H1 (cell line): ENCODE results near the gene TSPAN32. TPM values are rescaled to one million over a fixed set of nuclear protein-coding genes. Genes with fewer than 3 reads are reported as not detected.
"Not testable (repeated sequence)": the region's sequence is repeated elsewhere in the genome, so short reads cannot be mapped to it uniquely, and the experiment has no call there.

ENCODE experiments used
- CTCF ChIA-PET: fragments of 300-600 bp; sonication (Branson Sonifier 250); formaldehyde crosslinking; loops from one replicate; lab custom pipeline; 2021; ENCODE audit not compliant: partially characterized antibody; lab: Charles Lee
- POLR2A ChIA-PET: fragments of 300-600 bp; sonication (Branson Sonifier 250); formaldehyde crosslinking; loops from one replicate; lab custom pipeline; 2021; ENCODE audit warnings: inconsistent platforms; ENCODE audit not compliant: partially characterized antibody; lab: Charles Lee
- DNase-seq, 2 experiments: peaks; one replicate each; pipeline versions ENCODE4 v3.0.0 to v3.0.0-alpha.2; 2010 to 2022; ENCODE audit warnings: low spot score in 2 of 2, low read depth in 1 of 2, mixed read lengths in 1 of 2
- FAIRE-seq: peaks from 2 replicates; lab custom pipeline; 2011; peaks lifted over from hg19 to GRCh38; lab: Jason Lieb, UNC
- H2AFZ ChIP-seq: 2 replicates; pipeline ENCODE4 v1.8.1; 2012; ENCODE audit warnings: low read length, inconsistent platforms
- H2AK5ac ChIP-seq: 2 replicates; pipeline ENCODE4 v1.6.1; 2013; ENCODE audit warnings: low read depth, low read length
- H2BK120ac ChIP-seq: replicated peaks from 2 replicates; pipeline ENCODE3; 2013; ENCODE audit warnings: low read depth, low read length, inconsistent platforms
- H2BK12ac ChIP-seq: 2 replicates; pipeline ENCODE4 v1.6.1; 2013; ENCODE audit warnings: low read depth, low read length
- H2BK15ac ChIP-seq: 2 replicates; pipeline ENCODE4 v1.6.1; 2013; ENCODE audit warnings: low read length
- H2BK20ac ChIP-seq: 2 replicates; pipeline ENCODE4 v1.6.1; 2013; ENCODE audit warnings: low read length
- H2BK5ac ChIP-seq: 2 replicates; pipeline ENCODE4 v1.6.1; 2013; ENCODE audit warnings: low read depth, low read length
- H3K14ac ChIP-seq: 2 replicates; pipeline ENCODE4 v1.6.1; 2013; ENCODE audit warnings: inconsistent platforms; ENCODE audit not compliant: insufficient read length
- H3K18ac ChIP-seq: 2 replicates; pipeline ENCODE4 v1.6.1; 2013; ENCODE audit warnings: low read length; ENCODE audit errors: extremely low read depth
- H3K23ac ChIP-seq: 2 replicates; pipeline ENCODE4 v1.6.1; 2013; ENCODE audit warnings: inconsistent platforms; ENCODE audit not compliant: insufficient read length
- H3K23me2 ChIP-seq: 2 replicates; pipeline ENCODE4 v1.6.1; 2013; ENCODE audit warnings: low read depth, low read length
- H3K27ac ChIP-seq: 2 replicates; pipeline ENCODE4 v1.6.1; 2011; ENCODE audit warnings: low read depth, low read length, inconsistent platforms
- H3K27me3 ChIP-seq, 4 experiments: replicated peaks in 1 of 4; 1 replicate in 1 of 4; 2 replicates in 3 of 4; pipeline versions ENCODE4 v1.6.1 to v1.8.1; 2011 to 2013; ENCODE audit warnings: low read length in 3 of 4, mild to moderate bottlenecking in 3 of 4, inconsistent platforms in 2 of 4, mixed read lengths in 2 of 4, moderate library complexity in 1 of 4; ENCODE audit not compliant: control insufficient read depth in 3 of 4, insufficient read depth in 3 of 4; ENCODE audit errors: extremely low read depth in 1 of 4
- H3K36me3 ChIP-seq, 4 experiments: 2 replicates each; pipeline versions ENCODE4 v1.6.1 to v1.8.1; 2011 to 2013; ENCODE audit warnings: mild to moderate bottlenecking in 4 of 4, low read length in 3 of 4, moderate library complexity in 2 of 4, control low read depth in 1 of 4, inconsistent platforms in 1 of 4; ENCODE audit not compliant: insufficient read depth in 4 of 4, control insufficient read depth in 2 of 4
- H3K4ac ChIP-seq: replicated peaks from 2 replicates; pipeline ENCODE3; 2013; ENCODE audit warnings: low read length, low read depth, mixed read lengths, inconsistent platforms; ENCODE audit not compliant: insufficient read length
- H3K4me1 ChIP-seq, 4 experiments: replicated peaks in 1 of 4; 1 replicate in 1 of 4; 2 replicates in 3 of 4; pipeline versions ENCODE4 v1.6.1 to v1.8.1; 2011 to 2013; ENCODE audit warnings: low read length in 3 of 4, inconsistent platforms in 2 of 4, mixed read lengths in 1 of 4; ENCODE audit not compliant: insufficient read depth in 4 of 4, control insufficient read depth in 3 of 4
- H3K4me2 ChIP-seq, 2 experiments: 2 replicates each; pipeline versions ENCODE4 v1.6.1 to v1.8.1; 2011 to 2013; ENCODE audit warnings: low read depth in 2 of 2, low read length in 2 of 2, control low read depth in 1 of 2, inconsistent platforms in 1 of 2, mild to moderate bottlenecking in 1 of 2; ENCODE audit not compliant: insufficient read depth in 1 of 2
- H3K4me3 ChIP-seq, 4 experiments: fragments of 200-600, 300-600 bp in 1 of 4; sonication (generic), shearing (Covaris generic), sonication (Bioruptor Twin) in 1 of 4; 2 replicates each; pipeline versions ENCODE4 v1.5.1 to v1.8.1; 2011 to 2016; ENCODE audit warnings: low read length in 4 of 4, low read depth in 3 of 4, control low read depth in 2 of 4, inconsistent platforms in 2 of 4, mild to moderate bottlenecking in 2 of 4, mixed read lengths in 1 of 4, moderate library complexity in 1 of 4; ENCODE audit not compliant: insufficient read depth in 2 of 4; ENCODE audit errors: extremely low read depth in 1 of 4
- H3K56ac ChIP-seq: replicated peaks from 2 replicates; pipeline ENCODE3; 2013; ENCODE audit warnings: low read depth, mild to moderate bottlenecking, mixed read lengths, low read length, inconsistent platforms; ENCODE audit not compliant: insufficient read length
- H3K79me1 ChIP-seq: 2 replicates; pipeline ENCODE4 v1.6.1; 2013; ENCODE audit warnings: low read depth, low read length, control low read depth
- H3K79me2 ChIP-seq, 2 experiments: 2 replicates each; pipeline versions ENCODE4 v1.6.1 to v1.8.1; 2012 to 2013; ENCODE audit warnings: low read length in 2 of 2, mild to moderate bottlenecking in 2 of 2, inconsistent platforms in 1 of 2; ENCODE audit not compliant: insufficient read depth in 2 of 2, control insufficient read depth in 1 of 2
- H3K9ac ChIP-seq, 4 experiments: replicated peaks in 1 of 4; 1 replicate in 1 of 4; 2 replicates in 3 of 4; pipeline versions ENCODE4 v1.6.1 to v1.8.1; 2011 to 2013; ENCODE audit warnings: low read depth in 3 of 4, low read length in 3 of 4, control low read depth in 2 of 4, mild to moderate bottlenecking in 2 of 4, moderate library complexity in 2 of 4, inconsistent platforms in 1 of 4; ENCODE audit errors: extremely low read depth in 1 of 4
- H3K9me3 ChIP-seq, 2 experiments: 2 replicates each; pipeline versions ENCODE4 v1.6.1 to v1.8.1; 2012 to 2013; ENCODE audit warnings: mild to moderate bottlenecking in 2 of 2, moderate library complexity in 2 of 2, control low read depth in 1 of 2, inconsistent platforms in 1 of 2, low read depth in 1 of 2, low read length in 1 of 2, mixed read lengths in 1 of 2; ENCODE audit not compliant: insufficient read depth in 2 of 2
- H4K20me1 ChIP-seq, 2 experiments: replicated peaks in 1 of 2; 2 replicates each; pipeline versions ENCODE3 to v1.8.1; 2011 to 2013; ENCODE audit warnings: inconsistent platforms in 2 of 2, low read length in 2 of 2, mild to moderate bottlenecking in 1 of 2; ENCODE audit not compliant: insufficient read depth in 2 of 2, control insufficient read depth in 1 of 2
- H4K5ac ChIP-seq: 2 replicates; pipeline ENCODE4 v1.6.1; 2013; ENCODE audit warnings: low read length, low read depth, mixed read lengths, inconsistent platforms; ENCODE audit not compliant: insufficient read length
- H4K8ac ChIP-seq: 2 replicates; pipeline ENCODE4 v1.8.0; 2013; ENCODE audit warnings: mild to moderate bottlenecking, moderate library complexity, low read length, inconsistent platforms; ENCODE audit not compliant: insufficient read depth; ENCODE audit errors: extremely low read depth
- H4K91ac ChIP-seq: replicated peaks from 2 replicates; pipeline ENCODE3; 2013; ENCODE audit warnings: low read length, mixed read lengths, inconsistent platforms; ENCODE audit not compliant: insufficient read length
- GTF2F1 ChIP-seq: IDR thresholded peaks from 2 replicates; pipeline ENCODE4 v1.6.1; 2012; ENCODE audit warnings: low read depth, low read length, improper control_type of control experiment, borderline replicate concordance
- SAP30 ChIP-seq: fragments of 300-600 bp; sonication (generic); IDR thresholded peaks from 2 replicates; pipeline ENCODE4 v1.7.1; 2012; ENCODE audit warnings: low read length, moderate library complexity, mild to moderate bottlenecking, inconsistent platforms; ENCODE audit not compliant: insufficient read depth, insufficient replicate concordance
- SUZ12 ChIP-seq: fragments of 200-600 bp; sonication (generic); IDR thresholded peaks from 2 replicates; pipeline ENCODE4 v1.6.1; 2012; ENCODE audit warnings: mild to moderate bottlenecking, inconsistent platforms, low read length, moderate library complexity, mixed read lengths
- WGBS, 2 experiments: shearing (Covaris generic) in 1 of 2; methylation state at CpG; one replicate each; pipeline versions ENCODE4 v1.1.6 to v1.1.7; 2013 to 2015; ENCODE audit warnings: low lambda C conversion rate in 2 of 2, mixed read lengths in 2 of 2, inconsistent platforms in 1 of 2, low coverage in 1 of 2, missing lambda C conversion rate in 1 of 2; ENCODE audit not compliant: insufficient replicate concordance in 2 of 2, insufficient coverage in 1 of 2, insufficient read length in 1 of 2; ENCODE audit errors: extremely low coverage in 1 of 2, missing lambda C conversion rate in 1 of 2; 5-methylcytosine and 5-hydroxymethylcytosine counted together
- polyA plus RNA-seq, 7 experiments: library from polyadenylated mRNA; depleted of rRNA in 3 of 7; stranded (reverse) in 5 of 7; unstranded in 2 of 7; fragments of >200 nt in 5 of 7; fragments of 200-250 nt in 2 of 7; gene quantifications; 1 replicate in 5 of 7; 2 replicates in 1 of 7; 4 replicates in 1 of 7; pipeline versions ENCODE4 v1.2.1 to v1.2.3, GENCODE V29; 2011 to 2013; ENCODE audit warnings: missing spikeins in 2 of 7, mixed read lengths in 2 of 7
- total RNA-seq: library from RNA; stranded (reverse); fragmentation: NEBNext Ultra II Directional; extraction: Animal tissue kit (Norgen Biotek cat#: 25700); gene quantifications from 2 replicates; pipeline ENCODE4 v1.2.1, GENCODE V29; 2021

Gene TSPAN32
- total and polyA plus RNA-seq, 2 of the 8 experiments (the other 6 are each of a cell fraction or from before 2014, with no cell fraction given) = not detected

DNA sequence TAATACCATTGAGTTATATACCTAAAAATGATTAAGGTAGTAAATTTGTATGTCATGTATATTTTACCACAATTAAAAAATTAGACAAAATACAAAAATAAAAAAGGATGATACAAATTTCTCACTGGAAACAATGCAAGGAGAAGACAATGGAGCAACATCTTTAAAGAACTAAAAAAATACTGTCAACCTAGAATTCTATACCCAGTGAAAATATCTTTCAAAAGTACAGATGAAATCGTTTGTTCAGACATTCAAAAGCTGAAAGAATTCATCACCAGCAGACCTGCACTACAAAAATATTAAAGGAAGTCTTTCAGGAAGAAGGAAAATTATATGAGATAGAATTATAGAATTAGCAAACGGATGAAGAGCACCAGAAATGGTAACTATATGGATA is 21.6 kb upstream of the TSPAN32 start (continued):
- TF ChIP-seq SUZ12 = no peak
- no peak for TF ChIP-seq GTF2F1
- no peak for TF ChIP-seq SAP30

- H3K4me3 ChIP-seq, H2AK5ac ChIP-seq, H2BK120ac ChIP-seq, H3K36me3 ChIP-seq, H3K27ac ChIP-seq, H3K18ac ChIP-seq, H2AFZ ChIP-seq, H2BK20ac ChIP-seq, H3K9me3 ChIP-seq, FAIRE-seq, H4K8ac ChIP-seq, H2BK15ac ChIP-seq, H3K79me2 ChIP-seq, H4K5ac ChIP-seq, H3K23me2 ChIP-seq, H2BK5ac ChIP-seq, H3K14ac ChIP-seq, H3K23ac ChIP-seq, H3K79me1 ChIP-seq, DNase-seq, H3K4ac ChIP-seq, H2BK12ac ChIP-seq, H3K27me3 ChIP-seq, H4K20me1 ChIP-seq, H3K9ac ChIP-seq, H3K4me1 ChIP-seq, H4K91ac ChIP-seq, H3K4me2 ChIP-seq, H3K56ac ChIP-seq, POLR2A ChIA-PET: not testable (repeated sequence)
- CTCF ChIA-PET = interaction anchor here (1.0 to 4.6 kb wide), 3 partner anchors 88 to 134 kb away, joined by 3 to 23 read pairs (median 7); no protein-coding TSS in a partner anchor
- 96% methylated on average over 10 of the region's 13 CpGs; no CpG with 5 or more reads in 1 of the 2 experiments for WGBS, 2 experiments
Measured at GRCh38 chr11:2286350-2286749, 15.5 kb upstream of the TSPAN32 start.
